IPS-18c (cell line): ENCODE data around the gene ANKRD34C.

Source experiments
- H3K4me3 ChIP-seq: 2 replicates; pipeline ENCODE4 v1.7.0; 2013; ENCODE audit warnings: low read depth, mild to moderate bottlenecking, low read length, moderate library complexity; ENCODE audit not compliant: insufficient read depth
- H3K9me3 ChIP-seq: one replicate; pipeline ENCODE4 v1.6.1; 2013; ENCODE audit warnings: mild to moderate bottlenecking, low read length, moderate library complexity; ENCODE audit not compliant: control insufficient read depth, insufficient read depth

ANKRD34C gene

GRCh38 chr15:79282371-79283251 lies at the start of gene ANKRD34C:
Gene ANKRD34C (plus strand): TSS chr15:79282722. CDS start chr15:79293285, 10,563 bp downstream.
- Histone ChIP-seq H3K4me3 (peak within 1 kb of the TSS; percentile 42), H3K9me3 (no peaks in the 10 kb centered on the region)

DNA sequence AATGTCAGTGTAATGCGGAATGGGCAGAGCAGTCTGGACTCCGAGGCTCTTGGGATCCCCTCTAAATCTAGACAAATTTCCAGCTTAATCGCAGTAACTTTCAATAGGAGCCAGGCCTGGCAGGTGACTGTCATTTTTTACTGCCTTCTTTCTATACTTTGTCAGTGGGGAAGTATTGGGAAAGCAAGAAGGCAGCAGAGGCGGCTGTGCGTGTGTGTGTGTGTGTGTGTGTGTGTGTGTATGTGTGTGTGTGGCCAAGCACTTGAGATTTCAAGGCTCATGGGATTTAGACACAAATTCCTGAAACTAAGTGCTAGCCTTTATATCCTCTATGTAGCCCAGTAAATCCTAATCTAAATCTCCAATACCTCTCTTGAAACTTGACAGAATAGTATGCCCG lies 49.3 kb upstream of the ANKRD34C start:
- H3K4me3 ChIP-seq: no peak overlapping the region

GRCh38 chr15:79240036-79240435 lies 42.5 kb upstream of the ANKRD34C start:
- Histone ChIP-seq H3K9me3 (no peaks in the 10 kb centered on the region), H3K4me3 (no peak overlapping the region)

More for the DNA sequence above, 49.3 kb upstream of the ANKRD34C start:
- H3K9me3 ChIP-seq: no peaks in the 10 kb centered on the region

- H3K4me3 ChIP-seq: no peak overlapping the region
- no peaks in the 10 kb centered on the region for H3K9me3 ChIP-seq
Observed at GRCh38 chr15:79243723-79244122, 38.8 kb upstream of the ANKRD34C start.

GRCh38 chr15:79244876-79245275 lies 37.6 kb upstream of the ANKRD34C start:
- Histone ChIP-seq H3K4me3 (no peak overlapping the region), H3K9me3 (no peaks in the 10 kb centered on the region)

DNA sequence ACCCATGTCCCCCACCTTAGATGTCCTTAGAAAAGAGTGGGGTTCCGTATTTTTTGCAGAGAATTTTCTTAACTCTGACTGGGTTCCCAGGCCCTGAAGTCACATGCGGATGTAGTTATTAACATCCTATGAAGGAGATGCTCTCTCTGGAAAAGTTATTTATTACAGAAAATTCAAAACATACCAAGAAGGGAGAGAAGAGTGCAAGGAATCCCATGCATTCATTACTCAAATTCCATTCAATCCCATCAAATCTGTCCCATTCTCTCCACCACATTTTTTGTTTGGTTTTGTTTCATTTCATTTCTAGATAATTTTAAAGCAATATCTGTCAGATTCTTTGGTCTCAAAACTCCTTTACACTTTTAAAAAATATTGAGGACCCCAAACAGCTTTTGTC lies 34.3 kb upstream of the ANKRD34C start:
- H3K4me3 ChIP-seq: no peak overlapping the region
- H3K9me3 ChIP-seq: no peaks in the 10 kb centered on the region

DNA sequence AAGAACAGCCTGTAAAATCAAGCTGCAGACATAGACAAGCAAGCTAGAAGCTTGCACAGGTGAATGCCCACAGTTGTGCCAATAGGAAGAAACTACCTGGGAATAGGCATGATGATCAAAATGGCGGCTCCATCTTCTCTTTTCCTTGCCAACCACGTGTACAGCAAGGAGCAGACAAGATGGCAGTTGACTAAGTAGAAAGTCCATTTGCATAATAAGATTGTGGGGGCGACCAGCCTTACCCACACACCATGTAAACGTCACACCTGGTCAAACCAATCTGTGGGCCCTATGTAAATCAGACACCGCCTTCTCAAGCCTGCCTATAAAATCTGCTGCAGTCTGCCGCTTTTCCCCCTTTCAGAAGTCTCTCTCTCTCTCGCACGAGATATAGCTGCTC lies 25.1 kb upstream of the ANKRD34C start:
- no peak overlapping the region for H3K4me3 ChIP-seq

GRCh38 chr15:79261836-79262235 lies 20.7 kb upstream of the ANKRD34C start:
- H3K9me3 ChIP-seq: no peaks in the 10 kb centered on the region
- H3K4me3 ChIP-seq: no peak overlapping the region

More for the DNA sequence above, 25.1 kb upstream of the ANKRD34C start:
- no peaks in the 10 kb centered on the region for H3K9me3 ChIP-seq

DNA sequence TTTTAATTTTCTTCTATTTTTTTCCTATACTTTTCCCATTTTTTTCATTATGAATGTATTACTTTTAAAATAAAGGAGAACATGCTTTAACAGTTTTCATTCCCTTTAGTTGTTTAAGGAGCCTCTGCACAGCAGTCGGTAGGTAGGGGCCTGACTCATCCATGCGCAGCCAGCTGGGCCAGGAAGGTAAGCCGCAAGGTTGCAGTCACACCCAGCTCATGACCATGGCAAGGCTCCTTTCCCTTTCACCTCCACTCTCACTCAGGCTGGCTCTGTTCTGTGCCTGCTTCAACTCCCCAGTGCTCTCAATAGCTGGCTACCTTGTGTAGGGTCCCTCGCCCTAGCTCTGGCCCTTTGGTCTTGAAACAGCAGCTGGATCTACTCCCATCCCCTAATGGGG lies 17.4 kb upstream of the ANKRD34C start:
- H3K4me3 ChIP-seq: no peak overlapping the region

DNA sequence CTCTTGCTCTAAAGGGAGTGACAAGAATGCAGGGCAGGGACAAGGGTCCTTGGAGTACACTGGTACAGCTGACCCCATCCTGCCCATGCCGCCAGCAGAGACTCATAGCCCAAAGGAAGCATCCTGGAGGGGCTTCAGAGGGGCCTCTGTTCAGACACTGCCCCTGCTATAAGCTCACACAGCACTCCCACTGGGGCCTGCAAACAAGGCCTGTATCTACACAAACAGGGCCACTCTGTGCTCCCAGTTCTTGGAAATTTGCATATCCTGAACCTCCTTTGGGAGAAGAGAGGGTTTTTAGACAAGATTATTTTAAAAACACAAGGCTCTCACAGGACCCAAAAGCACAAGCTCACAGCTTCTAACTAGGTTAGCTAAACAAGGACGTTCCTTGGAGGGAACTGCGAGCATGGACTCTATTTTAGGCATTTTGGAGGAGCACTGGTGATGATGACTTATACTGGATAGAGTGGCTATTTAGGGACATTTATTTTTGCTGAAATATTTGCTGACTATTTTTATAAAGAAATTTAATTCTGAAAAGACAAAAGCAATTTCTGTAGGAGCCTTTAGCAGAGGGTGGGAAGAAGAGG lies 16.4 kb upstream of the ANKRD34C start:
- no peaks in the 10 kb centered on the region for H3K9me3 ChIP-seq
- H3K4me3 ChIP-seq: no peak overlapping the region

More for the DNA sequence above, 17.4 kb upstream of the ANKRD34C start:
- no peaks in the 10 kb centered on the region for H3K9me3 ChIP-seq

- H3K4me3 ChIP-seq: peak overlapping the region; percentile 42; the same call in 1 of the 2 replicates
- H3K9me3 ChIP-seq: no peaks in the 10 kb centered on the region
Observed at GRCh38 chr15:79283252-79284048, 928 bp downstream of the ANKRD34C start.

DNA sequence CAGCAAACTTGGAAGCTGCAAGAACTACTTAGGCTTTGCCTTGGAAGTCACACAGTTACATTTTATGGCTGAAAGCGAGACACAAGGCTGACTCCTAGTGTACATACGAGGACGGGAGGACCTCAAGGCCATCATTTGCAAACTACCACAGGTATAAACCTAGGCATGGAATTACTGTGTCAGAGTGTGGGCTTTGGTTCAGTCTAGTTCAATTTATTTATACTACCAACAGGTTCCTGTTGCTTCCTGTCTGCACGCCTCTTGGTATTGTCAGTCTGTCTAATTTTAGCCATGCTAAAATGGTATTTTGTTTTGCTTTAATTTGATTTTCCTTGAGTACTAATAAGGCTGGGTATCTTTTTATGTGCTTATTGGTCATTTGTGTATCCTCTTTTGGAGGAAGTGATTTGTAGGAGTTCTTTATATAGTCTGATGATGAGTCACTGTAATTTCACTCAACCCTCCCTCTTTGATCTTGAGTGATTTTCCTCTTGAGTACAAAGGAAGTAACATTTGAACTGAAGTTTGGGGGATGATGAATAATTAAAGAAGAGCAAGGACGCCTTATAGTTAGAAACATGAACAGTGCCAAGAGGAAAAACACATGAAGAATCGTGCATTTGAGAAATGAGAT lies 8.2 kb downstream of the ANKRD34C start:
- no peak overlapping the region for H3K4me3 ChIP-seq
- H3K9me3 ChIP-seq: no peaks in the 10 kb centered on the region

- H3K4me3 ChIP-seq: no peak overlapping the region
- H3K9me3 ChIP-seq: no peaks in the 10 kb centered on the region
Observed at GRCh38 chr15:79292011-79292410, 9.5 kb downstream of the ANKRD34C start.

DNA sequence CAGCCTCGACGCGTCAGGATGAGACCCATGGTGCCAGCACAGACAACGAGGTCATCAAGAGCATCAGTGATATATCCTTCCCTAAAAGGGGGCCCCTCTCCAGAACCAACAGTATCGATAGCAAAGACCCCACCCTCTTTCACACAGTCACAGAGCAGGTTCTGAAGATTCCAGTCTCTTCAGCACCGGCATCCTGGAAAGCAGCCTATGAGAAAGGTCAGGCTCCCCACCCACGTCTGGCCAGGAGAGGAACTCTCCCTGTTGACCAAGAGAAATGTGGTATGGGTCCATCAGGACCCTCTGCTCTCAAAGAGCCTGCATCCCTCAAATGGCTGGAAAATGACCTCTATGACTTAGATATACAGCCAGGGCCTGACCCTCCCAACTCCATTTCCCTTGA lies 11.6 kb downstream of the ANKRD34C start:
- no peaks in the 10 kb centered on the region for H3K9me3 ChIP-seq
- no peak overlapping the region for H3K4me3 ChIP-seq

DNA sequence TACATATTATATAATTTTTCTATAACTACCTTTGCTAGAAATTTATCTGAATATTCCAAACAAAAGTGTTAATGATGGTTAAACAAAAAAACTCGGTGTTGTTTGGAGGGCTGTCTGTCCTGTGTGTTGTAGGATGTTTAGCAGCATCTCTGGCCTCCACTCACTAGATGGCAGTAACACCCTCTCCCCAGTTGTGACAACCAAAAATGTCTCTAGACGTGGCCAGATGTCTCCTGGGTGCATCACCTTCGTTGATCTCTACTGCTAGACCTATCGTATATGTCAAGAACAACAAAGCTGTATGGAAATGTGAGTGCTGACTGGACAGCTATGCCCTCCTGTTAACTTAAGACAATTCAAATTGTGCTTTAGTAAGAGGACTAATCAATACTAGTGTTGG lies 14.1 kb downstream of the ANKRD34C start:
- Histone ChIP-seq H3K9me3 (no peaks in the 10 kb centered on the region), H3K4me3 (no peak overlapping the region)

DNA sequence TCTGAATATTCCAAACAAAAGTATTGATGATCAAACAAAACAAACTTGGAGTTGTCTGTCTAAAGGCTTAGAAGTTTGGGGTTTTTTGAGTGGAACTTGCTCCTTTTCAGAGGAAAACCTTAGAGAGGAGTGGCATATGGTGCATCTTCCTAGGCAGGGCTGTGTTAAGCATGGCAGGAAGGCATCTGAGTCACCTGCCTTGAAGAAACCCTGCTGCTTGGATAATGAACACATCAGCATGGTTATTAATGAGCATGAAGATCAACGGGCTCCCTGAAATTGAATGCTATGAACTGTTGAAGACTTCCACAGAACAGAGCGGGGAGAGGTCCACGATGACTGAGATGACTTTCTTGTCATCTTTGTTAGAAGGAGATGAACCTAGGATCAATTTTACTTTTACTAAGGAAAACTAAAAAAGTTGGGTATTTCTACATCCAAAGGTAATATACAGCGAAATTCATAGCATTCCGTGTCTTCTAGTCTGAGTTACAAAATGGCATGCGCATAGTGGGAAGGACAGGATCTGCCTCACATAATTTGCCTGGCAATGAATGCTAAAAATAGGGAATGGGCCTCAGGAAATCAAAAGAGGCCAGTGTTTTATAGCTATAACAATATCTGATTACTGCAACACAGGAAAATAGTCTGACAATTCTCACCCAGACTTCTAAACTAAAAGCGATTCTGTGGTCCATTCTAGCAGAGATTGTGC lies 16.8 kb downstream of the ANKRD34C start:
- no peaks in the 10 kb centered on the region for H3K9me3 ChIP-seq
- no peak overlapping the region for H3K4me3 ChIP-seq

- Histone ChIP-seq H3K9me3 (no peaks in the 10 kb centered on the region), H3K4me3 (no peak overlapping the region)
Observed at GRCh38 chr15:79299841-79300235, 17.3 kb downstream of the ANKRD34C start.
